ENCODE measurements around the gene CHCHD6. TPM values are rescaled to one million over a fixed set of nuclear protein-coding genes. Genes with fewer than 3 reads are reported as not detected.

Gene CHCHD6
- total RNA-seq, 4 donors from 2014 or later = 13.4 to 22.0 (median 16.1) TPM

GRCh38 chr3:126747768-126748167 is 43.7 kb downstream of the CHCHD6 start:
- peak in 1 of 2 donors; percentile 32 for DNase-seq (ENCODE audit: low spot score in 2 of 2)
- H3K4me1 ChIP-seq = peaks cover 18% of the 10 kb centered on the region
- H3K4me3 ChIP-seq = no peak overlapping the region
- 95% methylated on average over 6 of the region's 6 CpGs for WGBS
- no peak for TF ChIP-seq EP300 (IDR thresholded peaks at IDR 0.05)
- TF ChIP-seq POLR2A (IDR thresholded peaks at IDR 0.05) = no peak
- TF ChIP-seq, protein P1, sequence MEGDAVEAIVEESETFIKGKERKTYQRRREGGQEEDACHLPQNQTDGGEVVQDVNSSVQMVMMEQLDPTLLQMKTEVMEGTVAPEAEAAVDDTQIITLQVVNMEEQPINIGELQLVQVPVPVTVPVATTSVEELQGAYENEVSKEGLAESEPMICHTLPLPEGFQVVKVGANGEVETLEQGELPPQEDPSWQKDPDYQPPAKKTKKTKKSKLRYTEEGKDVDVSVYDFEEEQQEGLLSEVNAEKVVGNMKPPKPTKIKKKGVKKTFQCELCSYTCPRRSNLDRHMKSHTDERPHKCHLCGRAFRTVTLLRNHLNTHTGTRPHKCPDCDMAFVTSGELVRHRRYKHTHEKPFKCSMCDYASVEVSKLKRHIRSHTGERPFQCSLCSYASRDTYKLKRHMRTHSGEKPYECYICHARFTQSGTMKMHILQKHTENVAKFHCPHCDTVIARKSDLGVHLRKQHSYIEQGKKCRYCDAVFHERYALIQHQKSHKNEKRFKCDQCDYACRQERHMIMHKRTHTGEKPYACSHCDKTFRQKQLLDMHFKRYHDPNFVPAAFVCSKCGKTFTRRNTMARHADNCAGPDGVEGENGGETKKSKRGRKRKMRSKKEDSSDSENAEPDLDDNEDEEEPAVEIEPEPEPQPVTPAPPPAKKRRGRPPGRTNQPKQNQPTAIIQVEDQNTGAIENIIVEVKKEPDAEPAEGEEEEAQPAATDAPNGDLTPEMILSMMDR (IDR thresholded peaks at IDR 0.05) = no peak
- TF ChIP-seq POLR2AphosphoS5 (IDR thresholded peaks at IDR 0.05) = no peak
- H3K27me3 ChIP-seq = no peaks in the 10 kb centered on the region
- H3K36me3 ChIP-seq = no peaks in the 10 kb centered on the region
- H3K9me3 ChIP-seq = no peaks in the 10 kb centered on the region
- H3K27ac ChIP-seq = no peak overlapping the region

- H3K4me1 ChIP-seq = peaks cover 29% of the 10 kb centered on the region
- no peaks in the 10 kb centered on the region for H3K27me3 ChIP-seq
- no peak overlapping the region for H3K27ac ChIP-seq
- H3K36me3 ChIP-seq = no peaks in the 10 kb centered on the region
- WGBS = 69% methylated on average over 5 of the region's 5 CpGs
- H3K4me3 ChIP-seq = no peak overlapping the region
- TF ChIP-seq POLR2A (IDR thresholded peaks at IDR 0.05) (no peak), EP300 (IDR thresholded peaks at IDR 0.05) (no peak), POLR2AphosphoS5 (IDR thresholded peaks at IDR 0.05) (no peak)
- TF ChIP-seq, protein P1 (IDR thresholded peaks at IDR 0.05) = no peak
- DNase-seq (ENCODE audit: low spot score in 2 of 2) = peak in 1 of 2 donors; percentile 53
- no peaks in the 10 kb centered on the region for H3K9me3 ChIP-seq
These were observed 44.9 kb downstream of the CHCHD6 start for GRCh38 chr3:126748701-126749546.

DNA sequence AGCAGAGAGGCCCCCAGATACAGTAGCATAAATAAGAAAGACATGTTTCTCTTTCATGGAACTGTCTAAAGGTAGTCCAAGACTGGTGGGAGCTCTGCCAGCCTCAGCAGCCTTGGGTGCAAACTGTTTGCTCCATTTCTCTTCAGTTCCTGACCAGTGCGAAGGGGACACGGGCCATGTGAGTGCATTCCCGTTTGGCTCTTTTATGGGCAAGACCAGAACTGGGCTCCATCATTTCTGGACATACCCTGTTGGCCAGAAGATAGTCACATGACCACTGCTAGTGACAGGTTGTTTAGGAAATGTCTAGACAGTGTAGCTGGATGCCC is 45.5 kb downstream of the CHCHD6 start:
- no peak overlapping the region for H3K27ac ChIP-seq
- peak in 1 of 2 donors; percentile 40 for DNase-seq (ENCODE audit: low spot score in 2 of 2)
- no peak for TF ChIP-seq POLR2A (IDR thresholded peaks at IDR 0.05)
- TF ChIP-seq EP300 (IDR thresholded peaks at IDR 0.05) = no peak
- no peak for TF ChIP-seq POLR2AphosphoS5 (IDR thresholded peaks at IDR 0.05)
- TF ChIP-seq, protein P1 (IDR thresholded peaks at IDR 0.05) = no peak
- H3K36me3 ChIP-seq = no peaks in the 10 kb centered on the region
- H3K27me3 ChIP-seq = no peaks in the 10 kb centered on the region
- no peaks in the 10 kb centered on the region for H3K9me3 ChIP-seq
- H3K4me1 ChIP-seq = peaks cover 35% of the 10 kb centered on the region
- no peak overlapping the region for H3K4me3 ChIP-seq
- 93% methylated on average over 3 of the region's 3 CpGs for WGBS

DNA sequence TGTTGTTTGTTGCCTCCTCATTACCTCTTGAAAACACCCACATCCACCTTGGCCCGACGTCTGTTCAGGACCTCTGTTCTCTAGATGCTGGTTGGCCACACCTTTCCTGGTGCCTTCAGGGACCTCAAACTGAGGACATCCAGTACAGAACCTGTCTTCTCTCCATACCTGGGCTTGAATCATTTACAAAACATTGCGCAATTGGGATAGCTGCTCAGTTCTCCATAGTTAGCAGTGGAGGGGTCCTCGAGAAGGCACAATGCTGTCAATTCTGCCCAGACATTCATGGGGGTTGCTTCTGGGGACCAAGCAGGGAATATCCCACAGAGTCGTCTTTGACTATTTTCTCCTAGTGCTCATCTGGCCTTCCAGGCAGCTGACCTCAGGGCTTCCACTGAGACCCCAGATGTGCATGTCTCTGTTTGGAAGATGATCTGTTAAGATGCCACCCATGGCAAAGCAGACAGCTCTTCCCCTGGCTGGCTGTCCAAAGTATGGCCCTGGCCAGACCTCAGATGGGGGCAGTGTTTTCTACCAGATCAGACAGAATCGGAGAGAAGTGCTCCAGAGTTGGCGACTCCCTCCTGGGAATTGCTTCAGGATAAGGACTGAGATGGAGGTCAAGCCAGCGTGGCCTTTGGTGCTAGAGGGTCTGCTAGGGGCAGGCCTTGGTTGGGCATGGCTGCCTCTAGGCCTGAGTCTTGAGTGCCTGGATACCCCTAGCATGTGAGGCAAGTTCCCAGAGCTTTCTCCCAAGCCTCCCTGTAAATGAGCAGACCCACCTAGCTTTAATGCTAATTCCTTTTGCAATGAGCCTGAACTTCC is 46.1 kb downstream of the CHCHD6 start:
- Histone ChIP-seq H3K4me1 (peaks cover 38% of the 10 kb centered on the region), H3K9me3 (no peaks in the 10 kb centered on the region), H3K36me3 (no peaks in the 10 kb centered on the region), H3K27me3 (no peaks in the 10 kb centered on the region), H3K27ac (no peak overlapping the region), H3K4me3 (no peak overlapping the region)
- WGBS = 89% methylated on average over 5 of the region's 8 CpGs
- DNase-seq (ENCODE audit: low spot score in 2 of 2) = peak in 1 of 2 donors; percentile 62
- no peak for TF ChIP-seq EP300 (IDR thresholded peaks at IDR 0.05)
- TF ChIP-seq, protein P1 (IDR thresholded peaks at IDR 0.05) = no peak

- Histone ChIP-seq H3K36me3 (no peaks in the 10 kb centered on the region), H3K27ac (no peak overlapping the region), H3K27me3 (no peaks in the 10 kb centered on the region), H3K9me3 (no peaks in the 10 kb centered on the region), H3K4me3 (no peak overlapping the region), H3K4me1 (peaks cover 34% of the 10 kb centered on the region)
- 77% methylated on average over 4 of the region's 4 CpGs for WGBS
- TF ChIP-seq POLR2AphosphoS5 (IDR thresholded peaks at IDR 0.05) (no peak), POLR2A (IDR thresholded peaks at IDR 0.05) (no peak), EP300 (IDR thresholded peaks at IDR 0.05) (no peak)
- TF ChIP-seq, protein P1 (IDR thresholded peaks at IDR 0.05) = no peak
- peak in 1 of 2 donors; percentile 26 for DNase-seq (ENCODE audit: low spot score in 2 of 2)
These were observed 46.7 kb downstream of the CHCHD6 start for GRCh38 chr3:126750756-126751121.
